CD4-positive, alpha-beta T cell (primary cell): ENCODE measurements around the gene TSPAN12. TPM values are rescaled to one million over a fixed set of nuclear protein-coding genes. Genes with fewer than 3 reads are reported as not detected.
"Not testable (repeated sequence)": the region's sequence is repeated elsewhere in the genome, so short reads cannot be mapped to it uniquely, and the experiment has no call there.

Experiments used
- ATAC-seq: fragments of 200-7000 bp; cut with Tn5 transposase; one replicate; pipeline ENCODE4 v1.10.0; 2022; ENCODE audit warnings: mild to moderate bottlenecking; ENCODE audit not compliant: poor library complexity
- CTCF ChIA-PET: fragments of 350-600 bp; sonication (Branson Sonifier 250); formaldehyde crosslinking; loops from one replicate; lab custom pipeline; 2021; ENCODE audit warnings: antibody characterized with exemption, inconsistent platforms; lab: Charles Lee
- POLR2A ChIA-PET: fragments of 350-600 bp; sonication (Branson Sonifier 250); formaldehyde crosslinking; loops from one replicate; lab custom pipeline; 2021; ENCODE audit warnings: antibody characterized with exemption, inconsistent platforms; lab: Charles Lee
- DNase-seq, 14 experiments: peaks; one replicate each; pipeline ENCODE4 v3.0.0-alpha.2; 2013 to 2020; ENCODE audit warnings: mixed read lengths in 2 of 14
- H3K27ac ChIP-seq, 2 donors: one replicate each; pipeline versions ENCODE4 v1.5.1 to v1.7.0; 2013; ENCODE audit warnings: low read length in 2 of 2, low read depth in 1 of 2, mild to moderate bottlenecking in 1 of 2
- H3K27me3 ChIP-seq, 2 experiments: 1 replicate in 1 of 2; 2 replicates in 1 of 2; pipeline versions ENCODE4 v1.6.1 to v1.7.0; 2013; ENCODE audit warnings: low read length in 2 of 2, control low read depth in 1 of 2, mild to moderate bottlenecking in 1 of 2, moderate library complexity in 1 of 2; ENCODE audit not compliant: insufficient read depth in 2 of 2, control insufficient read depth in 1 of 2
- H3K36me3 ChIP-seq: one replicate; pipeline ENCODE4 v1.6.1; 2013; ENCODE audit warnings: low read length, control low read depth; ENCODE audit not compliant: insufficient read depth
- H3K4me1 ChIP-seq: one replicate; pipeline ENCODE4 v1.6.1; 2013; ENCODE audit warnings: low read length, control low read depth; ENCODE audit not compliant: insufficient read depth
- H3K4me3 ChIP-seq: one replicate; pipeline ENCODE4 v1.5.1; 2013; ENCODE audit warnings: mild to moderate bottlenecking, low read length, moderate library complexity
- H3K9me3 ChIP-seq, 2 experiments: 1 replicate in 1 of 2; 2 replicates in 1 of 2; pipeline versions ENCODE4 v1.6.1 to v1.7.0; 2013; ENCODE audit warnings: low read length in 2 of 2, mild to moderate bottlenecking in 2 of 2, control low read depth in 1 of 2, moderate library complexity in 1 of 2; ENCODE audit not compliant: control insufficient read depth in 1 of 2, insufficient read depth in 1 of 2
- H3K27ac Mint-ChIP-seq: one replicate; pipeline ENCODE4 v1.8.0; 2020; ENCODE audit warnings: mixed read lengths
- H3K27me3 Mint-ChIP-seq: one replicate; pipeline ENCODE4 v1.8.0; 2021; ENCODE audit warnings: mixed read lengths
- H3K36me3 Mint-ChIP-seq: one replicate; pipeline ENCODE4 v1.8.0; 2021; ENCODE audit warnings: low read depth, mixed read lengths
- H3K4me1 Mint-ChIP-seq: one replicate; pipeline ENCODE4 v1.8.0; 2021; ENCODE audit warnings: low read depth, mixed read lengths
- H3K4me3 Mint-ChIP-seq: one replicate; pipeline ENCODE4 v1.8.0; 2020; ENCODE audit warnings: mild to moderate bottlenecking, mixed read lengths
- H3K9me3 Mint-ChIP-seq: one replicate; pipeline ENCODE4 v1.8.0; 2020; ENCODE audit warnings: mixed read lengths
- CTCF ChIP-seq: fragments of 200-600 bp; IDR thresholded peaks from one replicate; pipeline ENCODE4 v1.8.0; 2022; ENCODE audit warnings: antibody characterized with exemption, mild to moderate bottlenecking
- intact Hi-C, 2 experiments: fragments of 100-400 bp; cut with DNase I in 1 of 2; cut with micrococcal nuclease in 1 of 2; formaldehyde crosslinking; loops; one replicate each; pipeline versions ENCODE4 v1.15.1 to v1.9.0; 2023 to 2025; cut with DNase I, micrococcal nuclease
- polyA plus RNA-seq, 2 donors: library from polyadenylated mRNA; unstranded; fragments of 120-200 nt; gene quantifications; one replicate each; pipeline ENCODE4 v1.2.1, GENCODE V29; 2013
- total RNA-seq, 174 experiments: library from RNA in 2 of 174; stranded (reverse) in 2 of 174; gene quantifications; one replicate each; pipeline ENCODE4 v1.2.3 and lab custom pipeline; 2021 to 2026

TSPAN12 gene
- total RNA-seq (not detected), total RNA-seq (lab: John Stamatoyannopoulos, UW) (0 to 1.0 (median 0.11) reads per million in 172 experiments)
- 0.04 TPM for polyA plus RNA-seq (2013, experiment 1 of 2)
- polyA plus RNA-seq (2013, experiment 2 of 2): 1.6 TPM

- no peaks in the 10 kb centered on the region for H3K36me3 Mint-ChIP-seq
- peak in 11 of 14 experiments; percentile 10 to 63 (median 32) for DNase-seq
- H3K4me1 Mint-ChIP-seq: peaks cover 13% of the 10 kb centered on the region
- Histone ChIP-seq H3K27me3 (peaks cover 26 to 67% of the 10 kb centered on the region in 2 experiments), H3K4me1 (peaks cover 14% of the 10 kb centered on the region), H3K36me3 (no peaks in the 10 kb centered on the region), H3K4me3 (peak within 1 kb of the TSS; percentile 52), H3K27ac (no peak within 1 kb of the TSS), H3K9me3 (peaks cover 0 to 4% of the 10 kb centered on the region in 2 experiments)
- H3K4me3 Mint-ChIP-seq: peak within 1 kb of the TSS; percentile 88
- H3K27me3 Mint-ChIP-seq: peaks cover 71% of the 10 kb centered on the region
- no peaks in the 10 kb centered on the region for H3K9me3 Mint-ChIP-seq
- no peak within 1 kb of the TSS for H3K27ac Mint-ChIP-seq
- ATAC-seq: peak; percentile 81
- intact Hi-C loops: no loop called here
- ChIA-PET POLR2A (no interaction called here), CTCF (no interaction called here)
- TF ChIP-seq CTCF: peak; percentile 29
These were observed at the start of gene TSPAN12 for GRCh38 chr7:120857588-120858573. Gene TSPAN12 (minus strand): TSS chr7:120858144. CDS start chr7:120856763, 1,381 bp downstream.

GRCh38 chr7:120898715-120899499 is 41.0 kb upstream of the TSPAN12 start:
- Mint-ChIP-seq H3K4me1 (no peaks in the 10 kb centered on the region), H3K4me3 (no peak overlapping the region), H3K36me3 (no peaks in the 10 kb centered on the region), H3K27ac (no peak overlapping the region), H3K27me3 (peaks cover 54% of the 10 kb centered on the region), H3K9me3 (peaks cover 10% of the 10 kb centered on the region)
- DNase-seq (no peak), ATAC-seq (no peak)
- Histone ChIP-seq H3K36me3 (no peaks in the 10 kb centered on the region), H3K4me1 (no peaks in the 10 kb centered on the region), H3K9me3 (peaks cover 0 to 12% of the 10 kb centered on the region in 2 experiments), H3K27me3 (peaks cover 3 to 13% of the 10 kb centered on the region in 2 experiments), H3K27ac (no peak overlapping the region), H3K4me3 (no peak overlapping the region)
- no peak for TF ChIP-seq CTCF
- POLR2A ChIA-PET: no interaction called here
- intact Hi-C loops: no loop called here
- CTCF ChIA-PET: no interaction called here

GRCh38 chr7:120895253-120895652 is 37.3 kb upstream of the TSPAN12 start:
- H3K9me3 ChIP-seq, CTCF ChIA-PET, H3K36me3 ChIP-seq, H3K27ac Mint-ChIP-seq, H3K4me1 Mint-ChIP-seq, H3K4me1 ChIP-seq, ATAC-seq, H3K9me3 Mint-ChIP-seq, POLR2A ChIA-PET, H3K27me3 ChIP-seq, H3K36me3 Mint-ChIP-seq, H3K4me3 ChIP-seq, DNase-seq, intact Hi-C loops, H3K27ac ChIP-seq, H3K4me3 Mint-ChIP-seq: not testable (repeated sequence)
- peaks cover 25% of the 10 kb centered on the region for H3K27me3 Mint-ChIP-seq

GRCh38 chr7:120885602-120886001 is 27.7 kb upstream of the TSPAN12 start:
- POLR2A ChIA-PET, H3K4me3 ChIP-seq, H3K27ac Mint-ChIP-seq, H3K4me1 Mint-ChIP-seq, H3K4me3 Mint-ChIP-seq, H3K27me3 ChIP-seq, H3K36me3 Mint-ChIP-seq, H3K27ac ChIP-seq, DNase-seq, H3K9me3 ChIP-seq, intact Hi-C loops, H3K36me3 ChIP-seq, ATAC-seq, H3K9me3 Mint-ChIP-seq, H3K4me1 ChIP-seq, CTCF ChIA-PET: not testable (repeated sequence)
- H3K27me3 Mint-ChIP-seq: peaks cover 16% of the 10 kb centered on the region
